ENCODE results near the gene TRPM4.

- TF ChIP-seq HDGF (IDR thresholded peaks at IDR 0.05; ENCODE audit: borderline replicate concordance) (no peak), PKNOX1 (IDR thresholded peaks at IDR 0.05) (no peak)
These were observed 52.7 kb downstream of the TRPM4 start for GRCh38 chr19:49210108-49210900.

Data from HEK293T (cell line).